ENCODE data around the gene ITPR2.

Gene ITPR2

DNA sequence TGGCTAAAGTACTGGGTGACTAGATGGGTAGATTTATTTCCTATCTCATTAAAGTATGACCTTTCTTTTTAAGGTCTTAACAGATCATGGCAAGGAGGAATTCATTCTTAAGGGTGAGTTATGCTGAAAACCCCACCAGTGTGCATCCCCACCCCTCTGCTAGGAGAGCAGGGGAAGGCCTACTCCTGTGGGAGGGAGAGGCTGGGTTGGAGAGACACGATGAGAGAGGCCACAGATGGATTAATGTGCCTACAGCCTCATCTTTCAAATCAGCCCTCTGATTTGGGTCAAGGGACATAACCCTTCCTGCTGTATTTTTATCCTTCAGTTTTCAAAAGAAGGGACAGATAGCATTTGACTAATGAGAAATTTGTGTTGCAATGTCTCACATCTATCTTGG is 452.1 kb downstream of the ITPR2 start:
- no peaks in the 10 kb centered on the region for H3K9me3 Mint-ChIP-seq
- peaks cover 36% of the 10 kb centered on the region for H3K36me3 Mint-ChIP-seq
- no peaks in the 10 kb centered on the region for H3K4me1 Mint-ChIP-seq
- H3K27ac Mint-ChIP-seq, result no peak overlapping the region
- H3K4me3 Mint-ChIP-seq, result no peak overlapping the region
- H3K27me3 Mint-ChIP-seq, result no peaks in the 10 kb centered on the region

DNA sequence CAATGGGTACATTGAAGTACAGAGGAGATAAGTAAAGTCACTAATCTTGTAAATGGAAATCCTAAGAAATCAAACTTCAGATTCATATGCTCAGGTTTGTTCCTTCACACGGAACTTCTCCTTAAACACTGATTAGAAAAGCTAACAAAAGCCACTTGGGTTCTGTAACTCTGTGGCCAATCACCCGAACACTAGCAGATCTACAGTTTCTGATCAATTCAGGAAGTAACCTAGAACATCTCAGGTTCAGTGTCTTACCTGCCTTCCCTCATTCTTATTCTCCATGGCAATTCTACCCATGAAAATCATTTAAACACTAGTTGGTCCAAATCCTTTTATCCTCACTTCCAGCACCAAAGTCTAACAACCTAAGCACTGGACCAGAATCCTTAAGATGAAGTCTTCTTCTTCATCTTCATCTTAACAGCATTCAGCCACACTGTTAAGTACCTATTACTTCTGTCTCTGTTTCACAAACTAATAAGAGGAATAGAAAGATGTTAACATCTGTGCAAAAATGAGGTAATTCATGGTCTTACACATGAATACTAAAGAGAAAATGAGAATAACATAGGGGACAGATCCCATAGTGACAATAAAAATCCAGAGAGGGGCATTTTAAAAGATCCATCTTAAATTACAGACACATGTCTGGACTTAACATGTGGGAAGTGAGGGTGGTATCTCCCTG is 453.1 kb downstream of the ITPR2 start:
- Mint-ChIP-seq H3K4me3 (no peak overlapping the region), H3K36me3 (peaks cover 26% of the 10 kb centered on the region), H3K9me3 (no peaks in the 10 kb centered on the region), H3K27me3 (no peaks in the 10 kb centered on the region), H3K27ac (no peak overlapping the region), H3K4me1 (no peaks in the 10 kb centered on the region)

DNA sequence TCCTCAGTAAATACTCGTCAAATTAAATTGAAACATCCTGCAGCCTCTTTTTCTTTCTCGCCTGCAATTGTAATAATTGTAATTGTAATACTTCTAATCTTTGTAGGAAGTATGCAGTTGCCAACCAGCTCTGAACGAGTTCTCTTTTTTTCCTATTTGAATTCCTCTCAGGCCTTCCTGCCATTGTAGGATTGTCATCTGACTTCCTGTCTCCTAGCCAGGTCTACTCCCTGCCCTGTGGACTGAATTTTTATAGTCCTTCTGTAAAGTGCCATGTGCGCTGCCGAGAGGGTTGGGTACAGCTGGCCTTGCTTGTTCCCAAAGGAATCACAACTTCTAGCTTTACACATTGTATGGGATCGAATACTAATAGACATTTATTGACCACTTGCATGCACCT is 454.3 kb downstream of the ITPR2 start:
- Mint-ChIP-seq H3K4me1 (no peaks in the 10 kb centered on the region), H3K27ac (no peak overlapping the region), H3K9me3 (no peaks in the 10 kb centered on the region), H3K4me3 (no peak overlapping the region), H3K27me3 (no peaks in the 10 kb centered on the region), H3K36me3 (peaks cover 17% of the 10 kb centered on the region)

DNA sequence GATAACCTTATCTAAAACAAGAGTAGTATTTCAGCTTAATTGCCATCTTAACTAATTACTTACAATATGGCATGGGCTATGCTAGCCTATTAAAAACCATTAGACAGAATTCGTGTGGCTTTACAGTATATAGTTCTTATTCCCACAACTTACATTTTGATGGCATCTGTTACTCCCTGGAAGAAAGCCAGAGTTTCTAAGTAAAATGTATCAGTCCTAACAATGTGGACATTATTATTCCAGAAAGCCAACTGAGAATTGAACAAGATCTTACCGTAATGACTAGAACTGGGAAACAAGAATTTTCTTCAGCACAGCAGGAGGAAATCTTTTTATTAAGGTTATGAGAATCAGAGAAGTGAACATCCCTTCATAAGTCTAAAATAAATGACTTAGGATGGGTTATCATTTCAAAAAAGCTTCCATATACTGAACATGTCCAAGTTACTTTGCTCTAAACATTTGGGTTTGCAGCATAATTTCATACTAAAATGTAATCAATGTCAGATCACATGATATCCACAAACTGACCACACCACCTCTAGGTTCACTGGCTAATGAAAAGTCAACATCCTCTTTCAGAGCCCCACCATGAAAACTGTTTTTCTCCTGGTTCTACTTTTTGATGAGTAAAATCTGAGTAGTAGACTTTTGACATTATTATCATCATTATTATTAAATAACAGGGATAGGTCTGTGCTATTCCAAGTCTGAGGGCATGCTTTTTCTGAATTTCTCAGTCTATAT is 457.9 kb downstream of the ITPR2 start:
- Mint-ChIP-seq H3K4me1 (no peaks in the 10 kb centered on the region), H3K27me3 (no peaks in the 10 kb centered on the region), H3K4me3 (no peak overlapping the region), H3K27ac (no peak overlapping the region), H3K36me3 (peaks cover 16% of the 10 kb centered on the region), H3K9me3 (no peaks in the 10 kb centered on the region)

DNA sequence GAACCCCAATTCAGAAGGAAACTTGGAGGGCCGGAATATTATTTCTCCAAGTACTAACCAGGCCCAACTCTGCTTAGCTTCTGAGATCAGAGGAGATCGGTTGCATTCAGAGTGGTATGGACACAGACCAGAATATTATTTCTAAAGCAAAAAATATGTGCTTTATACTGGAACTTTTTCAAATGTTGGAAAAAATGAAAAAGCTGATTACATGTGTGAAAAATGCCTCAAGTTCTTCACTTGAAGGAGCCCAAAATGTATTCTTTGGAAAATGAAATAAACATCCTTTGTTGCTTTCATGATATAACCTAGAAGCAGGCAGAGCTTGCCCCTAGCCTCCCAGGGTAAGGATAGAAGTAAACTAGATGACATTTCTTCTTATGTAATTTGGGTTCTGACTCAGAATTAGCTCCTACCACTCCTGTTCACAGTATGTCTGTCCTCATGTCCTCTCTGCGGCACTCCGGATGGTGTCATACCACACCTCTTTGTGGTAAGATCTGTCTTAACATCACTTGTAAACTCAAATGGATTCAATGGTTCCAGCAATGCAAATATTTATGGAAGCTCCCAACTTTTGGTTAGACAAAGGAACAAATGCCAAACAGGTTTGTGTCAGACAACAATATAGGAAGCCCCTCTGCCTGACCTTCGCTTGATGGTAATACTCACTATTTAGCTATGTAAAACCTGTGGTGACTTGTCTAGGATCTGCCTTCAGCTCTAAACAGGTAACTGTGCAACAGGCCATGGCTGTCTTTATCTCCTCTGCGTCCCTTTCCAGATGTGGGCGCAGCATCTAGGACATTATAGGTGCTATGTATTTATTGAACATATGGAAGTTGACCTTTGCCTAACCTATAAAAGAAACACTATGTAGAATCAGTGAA is 459.1 kb downstream of the ITPR2 start:
- Mint-ChIP-seq H3K27me3 (no peaks in the 10 kb centered on the region), H3K36me3 (peaks cover 20% of the 10 kb centered on the region), H3K9me3 (no peaks in the 10 kb centered on the region), H3K27ac (no peak overlapping the region), H3K4me1 (no peaks in the 10 kb centered on the region), H3K4me3 (no peak overlapping the region)

DNA sequence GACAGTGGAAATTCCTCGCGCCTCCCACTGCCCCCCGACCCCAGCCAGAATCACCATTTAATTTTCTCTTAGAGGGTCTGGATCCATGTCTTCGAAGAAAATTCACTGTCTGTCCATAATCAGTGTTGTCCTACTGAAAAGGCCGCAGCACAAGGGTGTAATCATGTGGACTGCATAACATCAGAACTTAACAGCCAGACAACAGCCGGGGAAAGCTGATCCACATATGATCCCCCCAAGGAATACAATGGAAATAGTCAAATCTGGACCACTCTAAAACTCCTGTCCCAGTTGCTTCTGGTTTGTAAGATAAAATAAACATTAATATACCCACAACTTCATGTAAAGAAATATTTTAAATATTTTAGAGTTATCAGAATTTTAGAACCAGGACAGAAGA is 460.1 kb downstream of the ITPR2 start:
- H3K27me3 Mint-ChIP-seq, result no peaks in the 10 kb centered on the region
- H3K27ac Mint-ChIP-seq, result no peak overlapping the region
- no peaks in the 10 kb centered on the region for H3K9me3 Mint-ChIP-seq
- H3K4me1 Mint-ChIP-seq, result no peaks in the 10 kb centered on the region
- H3K4me3 Mint-ChIP-seq, result no peak overlapping the region
- H3K36me3 Mint-ChIP-seq, result peaks cover 22% of the 10 kb centered on the region

DNA sequence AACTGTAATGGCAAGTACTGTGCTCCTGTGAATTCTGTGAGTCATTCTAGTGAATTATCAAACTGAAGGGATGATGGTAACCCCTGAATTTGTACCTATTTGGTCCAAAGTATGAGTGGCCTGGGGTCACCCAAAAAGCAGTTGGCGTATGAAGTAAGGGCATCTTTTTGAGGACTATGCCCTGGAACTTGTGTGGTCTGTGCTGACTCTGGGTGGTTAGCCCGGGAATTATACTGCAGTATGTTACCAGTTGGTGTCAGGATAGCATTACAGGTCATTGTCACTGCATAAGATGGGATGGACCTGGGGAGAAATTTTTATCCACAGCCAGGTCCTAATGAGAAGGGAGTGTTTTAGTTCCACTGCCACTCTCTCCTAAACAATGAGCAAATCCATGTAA is 462.9 kb downstream of the ITPR2 start:
- Mint-ChIP-seq H3K4me3 (no peak overlapping the region), H3K27me3 (no peaks in the 10 kb centered on the region), H3K36me3 (peaks cover 18% of the 10 kb centered on the region), H3K4me1 (no peaks in the 10 kb centered on the region), H3K9me3 (no peaks in the 10 kb centered on the region), H3K27ac (no peak overlapping the region)

DNA sequence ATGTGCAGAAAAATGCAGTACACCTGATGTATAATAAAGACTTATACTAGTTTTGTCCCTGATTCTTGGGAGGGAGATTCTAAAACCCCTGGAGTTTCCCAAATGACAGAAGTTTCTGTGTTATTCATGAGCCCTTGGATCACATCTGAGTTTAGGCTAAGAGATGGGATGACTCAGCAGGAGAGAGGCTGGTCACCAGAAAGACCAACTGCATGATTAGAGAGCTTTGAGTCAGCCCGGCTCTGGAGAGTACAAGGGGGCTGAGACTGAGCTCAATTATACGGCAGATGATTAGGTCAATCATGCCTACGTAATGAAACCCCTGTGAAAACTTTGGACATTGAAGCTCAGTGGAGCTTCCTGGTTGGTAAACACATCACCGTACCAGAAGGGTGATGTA is 463.4 kb downstream of the ITPR2 start:
- Mint-ChIP-seq H3K4me1 (no peaks in the 10 kb centered on the region), H3K4me3 (no peak overlapping the region), H3K27me3 (no peaks in the 10 kb centered on the region), H3K27ac (no peak overlapping the region), H3K36me3 (peaks cover 22% of the 10 kb centered on the region), H3K9me3 (no peaks in the 10 kb centered on the region)

DNA sequence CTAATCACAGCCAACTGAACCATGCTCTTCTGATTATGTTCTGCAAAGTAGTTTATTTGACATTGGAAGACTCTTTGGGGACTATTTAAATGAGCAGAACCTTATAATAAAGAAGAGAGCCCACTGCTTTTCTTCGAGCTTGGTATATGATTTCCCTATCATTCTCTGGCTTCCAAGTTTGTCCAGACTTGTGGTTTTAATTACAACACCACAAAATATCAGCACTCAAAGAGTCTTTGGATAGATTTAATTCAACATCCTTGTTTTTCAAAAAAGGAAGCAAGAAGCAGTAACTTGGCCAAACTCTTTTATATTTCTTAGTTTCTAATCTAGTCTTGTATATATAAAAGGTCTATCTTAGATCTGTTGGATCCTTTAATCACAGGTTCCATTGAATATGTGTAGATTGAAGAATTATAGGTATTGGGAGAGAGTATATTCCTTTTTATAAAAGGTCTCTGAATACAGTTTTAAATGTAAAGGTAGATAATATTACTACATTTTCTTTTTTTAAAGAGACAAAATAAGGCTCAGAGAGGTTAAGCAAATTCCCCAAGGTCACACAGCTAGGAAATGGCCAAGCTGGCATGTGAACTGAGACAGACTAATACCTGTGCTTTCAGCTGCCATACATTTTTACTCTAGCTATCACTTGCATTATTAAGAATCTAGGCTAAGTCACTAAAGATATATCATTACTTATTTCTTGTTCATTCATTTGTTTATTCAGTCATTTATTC is 464.8 kb downstream of the ITPR2 start:
- Mint-ChIP-seq H3K36me3 (peaks cover 22% of the 10 kb centered on the region), H3K27me3 (no peaks in the 10 kb centered on the region), H3K4me1 (no peaks in the 10 kb centered on the region), H3K27ac (no peak overlapping the region), H3K4me3 (no peak overlapping the region), H3K9me3 (no peaks in the 10 kb centered on the region)

DNA sequence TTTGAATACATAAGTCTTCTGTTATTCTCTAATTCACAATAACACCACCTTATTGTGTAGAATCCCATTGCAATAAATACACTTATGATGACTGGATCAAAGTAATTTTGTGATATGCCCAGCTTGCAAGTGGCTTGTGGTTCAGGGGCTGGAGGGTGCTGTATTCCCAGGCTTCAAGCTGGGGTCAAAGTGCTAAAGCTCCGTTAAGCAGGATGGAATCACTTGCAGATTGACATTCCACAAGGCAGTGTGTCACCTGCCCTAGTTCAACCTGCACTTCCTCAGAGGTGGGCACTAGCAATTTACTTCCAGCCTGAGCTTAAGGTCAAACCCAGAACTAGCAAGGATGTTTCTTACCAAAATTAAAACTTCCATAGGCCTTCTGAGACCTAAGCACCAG is 471.0 kb downstream of the ITPR2 start:
- Mint-ChIP-seq H3K27ac (no peak overlapping the region), H3K27me3 (no peaks in the 10 kb centered on the region), H3K36me3 (peaks cover 11% of the 10 kb centered on the region), H3K9me3 (no peaks in the 10 kb centered on the region), H3K4me3 (no peak overlapping the region), H3K4me1 (no peaks in the 10 kb centered on the region)

DNA sequence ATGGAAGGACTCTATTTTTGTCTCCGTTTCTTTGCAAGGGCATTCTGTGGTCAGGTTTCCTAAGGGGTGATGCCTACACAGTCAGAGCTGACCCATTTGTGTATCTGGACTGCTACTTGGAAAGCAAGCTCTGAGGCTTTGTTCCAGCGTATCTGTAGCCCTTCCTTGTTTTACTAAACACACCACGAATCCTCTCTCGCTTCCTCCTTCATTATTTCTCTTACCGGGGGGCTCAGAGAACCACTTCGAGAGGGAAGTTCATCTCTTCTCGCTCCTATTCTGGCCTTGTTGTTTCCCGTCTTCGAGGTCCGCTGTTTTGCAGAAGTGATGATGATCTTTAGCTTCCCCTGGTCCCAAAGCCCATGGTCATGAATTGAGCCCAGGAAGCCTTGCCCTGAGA is 472.9 kb downstream of the ITPR2 start:
- Mint-ChIP-seq H3K4me3 (no peak overlapping the region), H3K9me3 (no peaks in the 10 kb centered on the region), H3K36me3 (peaks cover 14% of the 10 kb centered on the region), H3K4me1 (no peaks in the 10 kb centered on the region), H3K27me3 (no peaks in the 10 kb centered on the region), H3K27ac (no peak overlapping the region)

DNA sequence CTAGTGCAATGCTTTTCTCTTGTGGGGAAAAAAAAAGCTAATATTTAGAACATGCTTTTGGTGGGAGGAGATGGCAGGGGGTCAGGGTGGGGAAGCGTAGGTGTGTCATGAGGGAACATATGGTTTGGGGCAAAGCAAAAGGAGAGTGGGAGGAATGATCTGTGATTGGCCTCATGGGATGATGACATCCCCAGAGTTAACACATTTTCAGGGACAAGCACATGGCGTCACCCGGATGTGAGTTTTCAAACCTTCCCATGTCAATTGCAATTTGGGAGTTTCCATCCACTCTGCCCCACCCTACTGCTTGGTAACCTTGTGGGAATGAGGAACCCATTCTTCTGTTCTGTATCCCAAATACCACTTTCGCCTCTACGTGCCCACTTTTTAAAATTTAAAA is 473.4 kb downstream of the ITPR2 start:
- Mint-ChIP-seq H3K9me3 (no peaks in the 10 kb centered on the region), H3K27ac (no peak overlapping the region), H3K27me3 (no peaks in the 10 kb centered on the region), H3K36me3 (peaks cover 10% of the 10 kb centered on the region), H3K4me3 (no peak overlapping the region), H3K4me1 (no peaks in the 10 kb centered on the region)

DNA sequence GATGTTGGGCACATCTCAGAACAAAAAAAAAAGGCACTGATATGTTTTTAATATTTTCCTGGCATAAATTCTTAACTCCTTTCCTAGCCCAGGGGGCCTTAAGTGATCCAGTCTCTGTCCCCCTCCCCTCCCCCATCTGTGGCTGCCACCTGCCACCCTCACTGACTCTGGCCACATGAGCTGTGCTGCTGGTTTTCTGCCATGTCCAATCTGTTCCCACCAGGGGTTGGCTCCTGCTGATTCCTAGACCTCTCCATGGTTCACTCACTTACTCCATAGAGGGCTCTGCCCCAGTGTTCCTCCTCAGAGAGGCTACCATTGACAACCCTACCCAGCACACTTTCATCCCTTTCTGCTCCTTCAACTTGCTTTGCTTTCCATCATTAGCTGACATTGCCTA is 474.3 kb downstream of the ITPR2 start:
- Mint-ChIP-seq H3K36me3 (peaks cover 14% of the 10 kb centered on the region), H3K27me3 (no peaks in the 10 kb centered on the region), H3K4me3 (no peak overlapping the region), H3K9me3 (no peaks in the 10 kb centered on the region), H3K4me1 (no peaks in the 10 kb centered on the region), H3K27ac (no peak overlapping the region)

DNA sequence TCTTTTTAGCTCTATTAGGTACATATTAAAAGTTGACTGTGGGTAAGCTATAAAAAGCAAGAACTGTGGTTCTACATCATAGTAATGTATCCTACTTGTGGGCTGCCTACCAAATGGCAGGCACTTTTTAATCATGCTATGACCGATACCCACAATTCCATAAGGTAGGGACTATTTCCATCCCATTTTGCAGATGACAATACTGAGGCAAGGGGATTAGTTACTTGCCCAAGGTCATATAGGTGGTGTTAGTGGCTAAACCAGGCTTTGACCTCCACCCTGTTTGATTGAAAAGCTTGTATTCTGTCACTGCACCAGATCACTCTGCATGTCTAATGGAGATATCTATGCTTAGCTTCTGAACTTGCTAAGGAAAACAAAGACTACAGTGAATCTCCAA is 485.7 kb downstream of the ITPR2 start:
- peaks cover 14% of the 10 kb centered on the region for H3K36me3 Mint-ChIP-seq
- H3K4me1 Mint-ChIP-seq, result no peaks in the 10 kb centered on the region
- H3K27me3 Mint-ChIP-seq, result no peaks in the 10 kb centered on the region
- no peaks in the 10 kb centered on the region for H3K9me3 Mint-ChIP-seq
- H3K27ac Mint-ChIP-seq, result no peak overlapping the region
- H3K4me3 Mint-ChIP-seq, result no peak overlapping the region

DNA sequence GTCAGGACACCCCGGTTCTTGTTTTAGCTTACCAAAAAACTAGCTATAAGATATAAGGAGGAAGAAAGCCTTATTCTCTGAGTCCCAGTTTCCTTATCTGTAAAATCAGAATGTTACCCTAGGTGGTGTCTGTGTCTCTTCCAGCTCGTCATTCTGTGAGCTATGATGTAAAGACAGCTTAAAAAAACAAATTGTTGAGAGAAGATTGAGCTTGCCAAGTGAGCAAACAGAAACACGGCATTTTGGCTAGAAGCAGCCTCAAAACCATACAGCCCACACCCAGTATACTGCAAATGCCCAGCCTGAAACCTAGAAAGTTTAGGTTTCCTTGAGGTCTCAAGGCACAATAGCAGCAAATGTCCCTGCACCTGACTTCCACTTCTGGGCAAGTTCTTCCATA is 486.3 kb downstream of the ITPR2 start:
- no peaks in the 10 kb centered on the region for H3K4me1 Mint-ChIP-seq
- H3K9me3 Mint-ChIP-seq, result no peaks in the 10 kb centered on the region
- no peak overlapping the region for H3K4me3 Mint-ChIP-seq
- H3K27ac Mint-ChIP-seq, result no peak overlapping the region
- H3K27me3 Mint-ChIP-seq, result no peaks in the 10 kb centered on the region
- H3K36me3 Mint-ChIP-seq, result peaks cover 17% of the 10 kb centered on the region

Data from activated naive CD4-positive, alpha-beta T cell treated with anti-CD3 and anti-CD28 coated beads, Interleukin-2, amount 50 U/mL, for 24 hours (primary cell).